ENCODE data around the gene IFT122. TPM values are rescaled to one million over a fixed set of nuclear protein-coding genes. Genes with fewer than 3 reads are reported as not detected.
A peak's percentile ranks its signal among the peaks of the same experiment; 100 is the strongest.

IFT122 gene
- total and polyA plus RNA-seq, 2 experiments from 2014 or later = 10.2 to 38.8 TPM

- Mint-ChIP-seq H3K4me3 (peak overlapping the region; percentile 83), H3K4me1 (peaks cover 51% of the 10 kb centered on the region), H3K27ac (no peak overlapping the region), H3K36me3 (ENCODE audit: low read depth) (peaks cover 24% of the 10 kb centered on the region), H3K9me3 (no peaks in the 10 kb centered on the region), H3K27me3 (ENCODE audit: insufficient read depth, low read depth, poor library complexity) (peaks cover 20% of the 10 kb centered on the region)
- H4K20me1 ChIP-seq (replicated peaks; ENCODE audit: insufficient read depth) = no peaks in the 10 kb centered on the region
- peaks cover 40% of the 10 kb centered on the region for H3K4me1 ChIP-seq (ENCODE audit: insufficient read depth)
- H3K27ac ChIP-seq (ENCODE audit: low read depth) = no peak overlapping the region
- ATAC-seq (peak; percentile 27), DNase-seq (ENCODE audit: low spot score) (peak; percentile 39)
- H3K4me2 ChIP-seq = peak overlapping the region; percentile 88
- H2AFZ ChIP-seq = peak overlapping the region; percentile 87
- peaks cover 10% of the 10 kb centered on the region; the same call in 1 of the 2 replicates for H3F3A ChIP-seq (replicated peaks; ENCODE audit: low read depth)
- H3K27me3 ChIP-seq (ENCODE audit: insufficient read depth) = peaks cover 11% of the 10 kb centered on the region
- TF ChIP-seq ETS1 (IDR thresholded peaks at IDR 0.05) (no peak), POLR2AphosphoS5 (IDR thresholded peaks at IDR 0.05; ENCODE audit: low read depth) (no peak), NANOG (IDR thresholded peaks at IDR 0.05; ENCODE audit: borderline replicate concordance) (no peak), EZH2phosphoT487 (IDR thresholded peaks at IDR 0.05; ENCODE audit: unreplicated experiment) (no peak)
- H3K79me2 ChIP-seq (replicated peaks; ENCODE audit: insufficient read depth) = no peaks in the 10 kb centered on the region
- H3K4me3 ChIP-seq = peak overlapping the region; percentile 70
- H3K36me3 ChIP-seq (ENCODE audit: insufficient read depth) = peaks cover 14% of the 10 kb centered on the region
- H3K9me2 ChIP-seq (ENCODE audit: insufficient read depth) = 0 out of 2 replicates have a peak, but pooled peaks cover 3% of the 10 kb centered on the region
These were observed 12.0 kb upstream of the IFT122 start for GRCh38 chr3:129428007-129428375.

GRCh38 chr3:129428376-129429079 lies 11.5 kb upstream of the IFT122 start, which contains the start of gene EFCAB12:
EFCAB12 (minus strand) TSS chr3:129428636; CDS start chr3:129428488, 148 bp downstream.
- ATAC-seq (peak; percentile 86), DNase-seq (ENCODE audit: low spot score) (peak; percentile 99)
- Histone ChIP-seq H3K27me3 (ENCODE audit: insufficient read depth) (peaks cover 11% of the 10 kb centered on the region), H3K9me2 (ENCODE audit: insufficient read depth) (0 out of 2 replicates have a peak, but pooled peaks cover 3% of the 10 kb centered on the region), H3F3A (replicated peaks; ENCODE audit: low read depth) (peaks cover 10% of the 10 kb centered on the region; the same call in 1 of the 2 replicates), H3K27ac (ENCODE audit: low read depth) (peak within 1 kb of the TSS; percentile 76), H4K20me1 (replicated peaks; ENCODE audit: insufficient read depth) (no peaks in the 10 kb centered on the region), H3K36me3 (ENCODE audit: insufficient read depth) (peaks cover 20% of the 10 kb centered on the region), H3K4me1 (ENCODE audit: insufficient read depth) (peaks cover 40% of the 10 kb centered on the region), H3K4me2 (peak within 1 kb of the TSS; percentile 88), H3K4me3 (peak within 1 kb of the TSS; percentile 70), H3K79me2 (replicated peaks; ENCODE audit: insufficient read depth) (no peaks in the 10 kb centered on the region), H2AFZ (peak within 1 kb of the TSS; percentile 87)
- H3K36me3 Mint-ChIP-seq (ENCODE audit: low read depth) = peaks cover 29% of the 10 kb centered on the region
- peak within 1 kb of the TSS; percentile 92 for H3K27ac Mint-ChIP-seq
- peak within 1 kb of the TSS; percentile 83 for H3K4me3 Mint-ChIP-seq
- H3K27me3 Mint-ChIP-seq (ENCODE audit: insufficient read depth, low read depth, poor library complexity) = peaks cover 18% of the 10 kb centered on the region
- H3K4me1 Mint-ChIP-seq = peaks cover 51% of the 10 kb centered on the region
- H3K9me3 Mint-ChIP-seq = no peaks in the 10 kb centered on the region
- TF ChIP-seq POLR2AphosphoS5 (IDR thresholded peaks at IDR 0.05; ENCODE audit: low read depth) (peak; percentile 61), ZNF462 (CRISPR knock-in tag; IDR thresholded peaks at IDR 0.05) (no peak), JUNB (IDR thresholded peaks at IDR 0.05; ENCODE audit: unreplicated experiment) (no peak), NANOG (IDR thresholded peaks at IDR 0.05; ENCODE audit: borderline replicate concordance) (no peak), ZNF331 (CRISPR knock-in tag; IDR thresholded peaks at IDR 0.05; ENCODE audit: low read depth) (no peak), EZH2 (IDR thresholded peaks at IDR 0.05; ENCODE audit: low read depth, unreplicated experiment) (no peak), STAT1 (IDR thresholded peaks at IDR 0.05; ENCODE audit: unreplicated experiment) (no peak), ZNF114 (CRISPR knock-in tag; IDR thresholded peaks at IDR 0.05) (no peak)
